Pulmonary artery endothelial cell (primary cell): ENCODE measurements around the gene SLC6A18. TPM values are rescaled to one million over a fixed set of nuclear protein-coding genes. Genes with fewer than 3 reads are reported as not detected.
"Not testable (repeated sequence)": the region's sequence is repeated elsewhere in the genome, so short reads cannot be mapped to it uniquely, and the experiment has no call there.

ENCODE experiments used
- DNase-seq: peaks from one replicate; pipeline ENCODE4 v3.0.0-alpha.2; 2011; ENCODE audit warnings: low read depth, low spot score
- total RNA-seq: library from RNA; depleted of rRNA; stranded (reverse); fragments of >200 nt; gene quantifications from 2 replicates; pipeline ENCODE4 v1.2.3, GENCODE V29; 2014

SLC6A18 gene
- total RNA-seq, 1 donor from 2014 or later = not detected

GRCh38 chr5:1251678-1252580 lies 26.7 kb downstream of the SLC6A18 start:
- no peak for DNase-seq

- no peak for DNase-seq
Observed at GRCh38 chr5:1252681-1253080, 27.5 kb downstream of the SLC6A18 start.

GRCh38 chr5:1253456-1254105 lies 28.4 kb downstream of the SLC6A18 start:
- DNase-seq = no peak

- no peak for DNase-seq
Observed at GRCh38 chr5:1254196-1254595, 29.0 kb downstream of the SLC6A18 start.

GRCh38 chr5:1255081-1255561 lies 29.9 kb downstream of the SLC6A18 start:
- DNase-seq = no peak

GRCh38 chr5:1256776-1257175 lies 31.6 kb downstream of the SLC6A18 start:
- no peak for DNase-seq

- DNase-seq = no peak
Observed at GRCh38 chr5:1257363-1257762, 32.2 kb downstream of the SLC6A18 start.

- no peak for DNase-seq
Observed at GRCh38 chr5:1257841-1258240, 32.7 kb downstream of the SLC6A18 start.

- no peak for DNase-seq
Observed at GRCh38 chr5:1259806-1260480, 34.8 kb downstream of the SLC6A18 start.

- no peak for DNase-seq
Observed at GRCh38 chr5:1261643-1262042, 36.5 kb downstream of the SLC6A18 start.

- DNase-seq = no peak
Observed at GRCh38 chr5:1262381-1262780, 37.2 kb downstream of the SLC6A18 start.

- no peak for DNase-seq
Observed at GRCh38 chr5:1264211-1264610, 39.0 kb downstream of the SLC6A18 start.

- no peak for DNase-seq
Observed at GRCh38 chr5:1265026-1265425, 39.8 kb downstream of the SLC6A18 start.

- no peak for DNase-seq
Observed at GRCh38 chr5:1265461-1266455, 40.6 kb downstream of the SLC6A18 start.

- no peak for DNase-seq
Observed at GRCh38 chr5:1266791-1267190, 41.6 kb downstream of the SLC6A18 start.

- DNase-seq = not testable (repeated sequence)
Observed at GRCh38 chr5:1267464-1267863, 42.3 kb downstream of the SLC6A18 start.

GRCh38 chr5:1268056-1268455 lies 42.9 kb downstream of the SLC6A18 start:
- DNase-seq = no peak

GRCh38 chr5:1268666-1269065 lies 43.5 kb downstream of the SLC6A18 start:
- no peak for DNase-seq

GRCh38 chr5:1270426-1270825 lies 45.2 kb downstream of the SLC6A18 start:
- DNase-seq = no peak
